ENCODE results near the gene PTPN7.

GRCh38 chr1:202167708-202168415 lies 7.5 kb upstream of the PTPN7 start:
- TF ChIP-seq CTCF (IDR thresholded peaks at IDR 0.05; ENCODE audit: poor library complexity) (no peak), EZH2phosphoT487 (IDR thresholded peaks at IDR 0.05; ENCODE audit: low read depth, severe bottlenecking, unreplicated experiment) (no peak), EZH2 (IDR thresholded peaks at IDR 0.05; ENCODE audit: borderline replicate concordance) (no peak)
